GM21447 (cell line): ENCODE results near the gene SVOP.
A peak's percentile ranks its signal among the peaks of the same experiment; 100 is the strongest.

Experiments
- ATAC-seq: cut with Tn5 transposase; IDR thresholded peaks from one replicate; pipeline ENCODE4 v1.9.1; 2021; ENCODE audit not compliant: unreplicated experiment

Gene SVOP

GRCh38 chr12:108939594-108939993 lies 81.3 kb downstream of the SVOP start:
- ATAC-seq: no peak

GRCh38 chr12:108938247-108938924 lies 82.5 kb downstream of the SVOP start:
- ATAC-seq: no peak

DNA sequence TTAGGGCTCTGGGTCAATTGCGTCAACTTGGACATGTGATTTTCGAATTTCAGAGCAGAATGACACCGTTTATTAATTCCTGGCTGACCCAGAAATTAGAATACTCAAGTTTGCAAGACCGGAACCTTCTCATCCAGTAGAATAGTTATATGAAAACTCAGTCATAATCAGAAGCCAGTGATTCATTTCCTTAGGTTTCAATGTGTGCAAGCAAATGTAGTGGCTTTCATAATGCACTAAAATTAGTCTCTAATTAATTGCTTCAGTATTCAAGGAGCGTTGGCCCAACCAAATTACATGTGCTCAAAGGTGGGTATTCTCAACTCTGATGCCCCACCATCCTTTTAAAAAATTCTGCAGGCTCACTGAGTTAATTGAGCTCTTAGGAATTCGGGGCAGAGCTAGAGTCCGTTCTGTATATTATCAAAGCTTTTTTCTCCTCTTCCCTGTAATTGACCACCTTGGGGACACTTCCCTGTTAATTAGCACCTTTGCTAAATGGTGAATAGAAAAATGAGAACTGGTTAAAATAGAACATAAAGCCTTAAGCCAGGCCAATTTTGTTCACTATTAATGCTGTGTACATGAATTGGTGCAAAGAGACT lies 85.6 kb downstream of the SVOP start:
- ATAC-seq: no peak

DNA sequence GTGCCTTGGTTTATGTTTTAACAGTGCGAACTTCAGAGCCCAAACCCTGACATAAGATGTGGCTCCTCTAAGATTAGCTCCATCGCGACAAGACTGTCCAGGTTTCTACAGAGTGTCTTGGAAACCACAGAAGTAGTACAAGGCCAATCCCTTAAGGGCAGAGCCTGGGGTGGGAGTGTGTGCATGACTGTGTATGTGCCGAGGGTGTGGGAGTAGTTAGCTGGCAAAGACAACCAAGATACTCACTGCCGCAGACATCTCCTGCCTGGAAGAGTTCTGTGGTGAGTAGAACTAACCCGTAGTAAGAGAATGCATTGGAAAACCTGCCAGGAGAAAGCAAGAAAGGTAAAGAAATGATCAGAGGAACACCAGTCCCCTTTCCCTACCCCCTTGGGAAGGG lies 86.9 kb downstream of the SVOP start:
- no peak for ATAC-seq

DNA sequence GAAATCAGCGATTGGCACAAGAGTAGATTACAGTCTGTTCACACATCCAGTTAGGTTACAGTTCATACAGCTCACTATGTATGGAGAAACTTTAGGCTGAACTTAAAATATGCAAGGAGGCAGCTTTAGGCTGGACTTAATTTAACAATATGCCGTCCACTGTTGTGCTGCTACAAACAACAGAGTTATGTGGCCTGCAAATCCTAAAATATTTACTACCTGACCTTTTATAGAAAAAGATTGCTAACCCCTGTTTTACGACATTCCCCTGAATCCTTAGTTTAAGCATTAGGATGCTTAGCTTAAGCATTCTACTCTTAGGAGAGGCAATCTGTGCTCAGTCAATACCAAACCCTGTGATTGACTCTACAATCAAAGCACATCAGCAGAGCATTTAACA lies 90.1 kb downstream of the SVOP start:
- no peak for ATAC-seq

- ATAC-seq: peak; percentile 81
Observed at GRCh38 chr12:108930155-108930554, 90.7 kb downstream of the SVOP start.

DNA sequence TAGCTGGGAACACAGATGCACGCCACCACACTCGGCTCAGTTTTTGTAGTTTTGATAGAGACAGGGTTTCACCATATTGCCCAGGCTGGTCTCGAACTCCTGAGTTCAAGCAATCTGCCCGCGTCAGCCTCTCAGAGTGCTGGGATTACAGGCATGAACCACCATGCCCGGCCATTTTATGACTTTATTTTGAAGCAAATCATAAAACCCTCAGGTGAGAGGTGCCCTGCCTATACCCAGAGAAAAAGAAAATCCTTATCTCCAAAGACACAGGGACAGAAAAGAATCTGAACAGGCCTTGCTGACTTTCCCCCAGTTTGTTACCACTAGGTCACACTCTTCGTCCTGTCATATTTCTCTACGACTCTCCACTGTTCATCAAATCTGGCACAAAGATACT lies 92.2 kb downstream of the SVOP start:
- no peak for ATAC-seq

DNA sequence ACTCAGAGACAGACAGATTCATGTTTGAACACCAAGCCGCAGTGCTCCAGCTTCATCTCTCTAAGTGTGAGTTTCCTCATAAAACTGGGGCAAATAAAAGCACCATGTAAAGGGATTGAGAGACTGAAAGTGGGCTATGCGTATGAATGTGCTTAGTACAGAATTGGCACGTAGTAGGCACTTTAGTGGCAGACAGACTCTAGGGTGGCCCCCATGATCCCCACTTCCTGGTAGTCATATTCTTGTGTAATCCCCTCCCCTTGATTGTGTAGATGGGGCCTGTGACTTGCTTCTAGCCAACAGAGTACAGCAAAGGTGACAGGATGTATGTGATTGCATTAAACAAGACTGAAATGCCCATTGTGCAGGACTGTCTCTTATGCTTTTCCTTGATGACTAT lies 98.0 kb downstream of the SVOP start:
- ATAC-seq: no peak

GRCh38 chr12:108921946-108922345 lies 98.9 kb downstream of the SVOP start:
- no peak for ATAC-seq

- no peak for ATAC-seq
Observed at GRCh38 chr12:108918960-108919642, 101.8 kb downstream of the SVOP start.

DNA sequence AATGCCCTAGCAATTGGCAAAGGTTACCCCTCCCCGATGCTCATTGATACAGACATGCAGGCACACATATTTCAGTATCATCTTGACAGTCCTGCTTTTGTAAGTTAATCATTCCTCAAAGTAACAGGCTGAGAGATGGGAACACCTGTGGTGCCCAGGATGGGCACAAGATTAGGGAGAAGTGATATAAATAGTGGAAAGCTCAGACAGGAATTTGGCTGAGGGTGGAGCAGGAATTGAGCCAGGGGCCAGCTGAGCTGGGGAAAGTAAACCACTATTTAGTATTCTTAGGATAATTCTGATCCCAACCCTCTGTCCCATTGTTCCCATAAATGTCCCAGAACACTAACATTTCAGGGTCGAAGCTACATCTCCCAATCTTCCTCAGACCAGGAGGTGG lies 102.7 kb downstream of the SVOP start:
- ATAC-seq: no peak

GRCh38 chr12:108916336-108916735 lies 104.5 kb downstream of the SVOP start:
- ATAC-seq: no peak

- ATAC-seq: no peak
Observed at GRCh38 chr12:108915632-108916133, 105.2 kb downstream of the SVOP start.

- no peak for ATAC-seq
Observed at GRCh38 chr12:108914121-108914531, 106.7 kb downstream of the SVOP start.

DNA sequence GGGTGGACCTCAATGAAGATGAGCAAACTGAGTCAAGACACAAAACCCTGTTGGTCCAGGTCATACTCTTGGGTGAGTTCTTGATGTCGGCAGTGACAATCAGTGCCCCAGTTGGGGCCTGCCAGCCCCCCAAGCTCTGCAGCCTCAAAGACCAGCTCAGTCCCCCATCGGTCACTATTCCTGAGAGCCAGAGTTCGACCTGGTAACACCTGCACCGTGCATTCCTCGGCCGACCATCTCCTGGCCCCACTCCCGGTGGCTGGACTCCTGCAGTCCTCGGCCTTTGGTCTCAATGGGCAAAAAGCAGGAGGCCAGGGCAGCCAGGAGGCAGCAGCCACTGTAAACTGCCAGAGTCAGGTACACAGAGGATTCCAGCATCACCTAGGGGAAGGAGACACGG lies 108.5 kb downstream of the SVOP start:
- ATAC-seq: no peak

GRCh38 chr12:108911915-108912314 lies 109.0 kb downstream of the SVOP start:
- ATAC-seq: no peak

GRCh38 chr12:108910336-108910735 lies 110.5 kb downstream of the SVOP start:
- ATAC-seq: no peak

- no peak for ATAC-seq
Observed at GRCh38 chr12:108907839-108908351, 113.0 kb downstream of the SVOP start.

GRCh38 chr12:108906971-108907370 lies 113.9 kb downstream of the SVOP start:
- no peak for ATAC-seq

DNA sequence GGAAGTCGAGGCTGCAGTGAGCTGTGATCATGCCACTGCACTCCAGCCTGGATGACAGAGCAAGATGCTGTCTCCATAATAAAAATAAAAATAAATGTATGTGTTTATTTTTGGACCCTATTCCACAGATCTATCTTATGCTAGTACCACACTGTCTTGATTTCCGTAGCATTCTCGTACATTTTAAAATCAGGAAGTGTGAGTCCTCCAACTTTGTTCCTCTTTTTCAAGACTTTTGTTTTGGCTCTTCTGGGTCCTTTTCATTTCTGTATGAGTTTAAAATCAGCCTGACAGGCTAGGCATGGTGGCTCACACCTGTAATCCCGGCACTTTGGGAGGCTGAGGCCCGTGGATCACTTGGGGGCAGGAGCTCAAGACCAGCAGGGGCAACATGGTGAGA lies 115.1 kb downstream of the SVOP start:
- no peak for ATAC-seq

- no peak for ATAC-seq
Observed at GRCh38 chr12:108899145-108899544, 121.7 kb downstream of the SVOP start.

DNA sequence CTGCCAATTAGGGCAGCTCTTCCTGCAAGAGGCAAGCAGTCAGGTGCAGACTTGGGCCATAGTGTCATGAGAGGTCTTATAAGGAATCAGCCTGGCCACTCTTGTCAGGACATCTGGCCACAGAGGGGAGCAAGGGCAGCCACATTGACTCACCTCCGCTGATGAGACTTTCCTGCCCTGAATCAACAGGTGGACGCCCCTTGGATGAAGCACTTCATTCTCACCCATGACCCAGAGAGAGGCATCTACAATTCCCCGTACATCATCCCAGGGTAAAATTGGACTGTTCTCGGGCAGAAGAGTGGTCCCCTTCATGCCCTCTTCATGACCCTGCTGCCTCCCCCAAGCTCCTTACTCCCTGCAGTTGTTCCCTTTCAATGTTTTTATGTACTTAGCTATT lies 124.1 kb downstream of the SVOP start:
- ATAC-seq: no peak
